HTR-8/SVneo (cell line): ENCODE results near the gene SNX25.

ENCODE experiments used
- DNase-seq: peaks from one replicate; pipeline ENCODE4 v3.0.0; 2011; ENCODE audit warnings: low spot score, mixed read lengths; ENCODE audit not compliant: insufficient read length
- FAIRE-seq: peaks from 2 replicates; lab custom pipeline; 2011; peaks lifted over from hg19 to GRCh38; lab: Jason Lieb, UNC

The SNX25 gene

DNA sequence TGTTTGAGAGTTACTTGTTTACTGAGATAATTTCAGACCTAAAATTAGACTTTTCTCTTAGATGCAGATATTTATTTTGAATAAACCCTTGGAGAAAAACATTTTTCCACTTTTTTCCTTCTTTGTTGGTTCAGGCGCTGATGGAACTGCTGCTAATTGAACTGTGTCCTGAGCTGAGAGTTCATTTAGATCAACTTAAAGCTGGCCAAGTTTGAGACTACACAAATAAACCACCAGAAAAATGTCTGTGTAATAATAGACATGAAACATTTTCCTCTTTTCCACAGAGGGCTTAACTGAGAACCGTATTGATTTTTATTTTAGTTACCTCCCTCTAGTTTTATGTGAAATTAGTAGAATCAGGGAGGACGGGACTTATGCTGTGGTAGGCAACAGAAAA lies 153.9 kb downstream of the SNX25 start:
- no peak for FAIRE-seq

DNA sequence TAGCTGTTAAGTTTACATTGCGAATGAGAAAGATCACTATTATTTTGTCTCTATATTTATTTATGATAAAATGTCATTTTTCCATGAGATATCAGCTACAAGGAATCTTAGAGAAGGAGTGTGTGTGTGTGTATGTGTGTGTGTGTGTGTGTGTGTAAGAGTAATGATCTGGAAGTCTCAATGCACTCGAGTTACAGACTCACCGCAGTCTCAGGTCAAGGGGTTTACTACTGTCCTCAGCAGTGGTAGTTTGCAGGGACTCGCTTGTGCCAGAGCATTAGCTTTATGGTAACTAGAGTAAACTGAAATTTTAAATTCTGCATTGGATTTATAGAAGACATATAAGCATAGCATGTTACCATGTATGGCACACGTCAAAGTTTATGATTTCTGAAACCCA lies 155.5 kb downstream of the SNX25 start:
- no peak for FAIRE-seq

More for the DNA sequence above, 153.9 kb downstream of the SNX25 start:
- no peak for DNase-seq

DNA sequence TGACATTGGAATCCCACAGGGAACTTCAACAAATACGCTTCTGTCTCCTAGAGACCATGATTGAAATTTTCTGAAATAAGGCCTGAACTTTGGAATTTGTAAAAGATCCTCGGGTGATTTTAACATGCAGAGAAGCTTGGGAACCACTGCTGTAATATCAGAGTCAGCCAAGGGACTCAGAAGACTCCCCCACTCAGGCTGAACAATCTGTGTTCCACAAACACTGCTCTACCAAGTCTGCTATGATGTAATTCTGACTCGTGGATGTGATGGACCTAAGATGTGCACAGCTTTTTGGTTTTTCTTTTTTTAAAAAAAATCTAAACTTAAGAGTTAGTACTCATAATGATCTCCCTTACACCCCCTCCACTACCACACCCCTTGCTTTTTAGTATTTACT lies 160.3 kb downstream of the SNX25 start:
- DNase-seq, result no peak
- FAIRE-seq, result no peak

More for the DNA sequence above, 155.5 kb downstream of the SNX25 start:
- no peak for DNase-seq

DNA sequence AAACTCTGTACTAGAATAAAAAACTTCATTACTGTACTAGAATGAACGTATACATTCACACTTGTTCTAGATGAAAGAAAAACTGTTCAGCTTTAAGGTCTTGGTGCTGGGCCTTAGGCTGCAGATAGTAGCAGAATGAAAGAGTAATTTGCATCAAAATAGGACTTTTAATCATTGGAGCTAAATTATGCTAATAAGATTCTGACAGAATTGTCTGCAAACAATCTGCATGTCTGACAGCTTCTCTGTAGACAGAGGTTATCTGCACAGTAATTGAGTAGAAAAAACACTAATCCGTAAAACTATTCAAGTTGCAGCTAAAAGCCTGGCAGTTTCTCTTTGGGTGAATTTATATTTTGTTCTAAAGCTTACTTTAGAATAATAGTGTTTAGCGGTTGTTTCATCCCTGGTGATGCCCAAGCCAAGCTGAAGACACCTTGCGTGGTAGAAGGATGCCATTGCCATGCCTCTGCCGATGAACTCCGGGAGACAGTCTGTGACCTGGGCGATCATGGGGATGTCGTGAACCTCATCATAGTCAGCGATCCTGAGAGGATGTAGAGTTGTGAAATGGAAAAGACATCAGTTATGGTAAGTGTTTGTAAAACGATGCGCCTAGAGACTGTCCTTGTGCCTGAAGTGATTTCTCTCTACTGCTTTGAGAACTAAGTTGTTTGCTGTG lies 161.0 kb downstream of the SNX25 start:
- no peak for FAIRE-seq
- no peak for DNase-seq

DNA sequence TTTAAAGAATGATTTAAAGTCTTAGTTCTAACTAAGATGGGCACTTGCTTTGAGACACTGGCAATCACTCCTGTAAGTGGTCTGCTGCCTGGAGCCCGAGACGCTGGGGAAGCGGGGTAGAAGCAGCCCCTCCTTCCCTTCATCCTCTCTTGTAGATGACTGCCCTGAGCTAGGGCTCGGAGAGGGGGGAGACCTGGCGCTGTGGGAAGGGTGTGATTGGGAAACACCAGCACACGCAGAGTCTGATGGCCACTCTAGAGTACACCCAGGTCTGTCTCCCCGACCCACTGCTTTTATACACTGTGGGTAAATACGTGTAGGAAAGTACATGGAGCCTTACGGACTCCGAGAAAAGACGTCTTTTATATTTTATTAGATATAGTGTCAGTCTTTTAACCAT lies 162.3 kb downstream of the SNX25 start:
- no peak for DNase-seq
- no peak for FAIRE-seq

DNA sequence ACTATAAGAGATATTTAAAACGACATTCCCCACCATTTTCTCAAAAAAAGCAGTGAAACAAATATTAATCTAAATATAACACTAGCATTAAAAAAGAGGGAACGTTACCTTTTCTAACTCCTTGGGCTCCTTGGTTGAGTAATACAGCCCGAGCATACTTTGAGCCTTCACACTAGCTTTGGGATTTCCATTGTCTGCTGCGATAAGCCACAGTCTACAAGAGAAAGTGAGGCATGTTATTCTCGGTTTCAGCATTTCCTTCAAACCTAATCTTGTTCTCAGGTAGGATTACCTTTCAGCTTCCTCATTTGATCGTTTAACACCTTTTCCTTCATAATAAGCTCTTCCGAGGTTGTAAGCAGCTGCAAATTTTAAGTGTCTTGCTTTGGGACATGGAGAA lies 164.6 kb downstream of the SNX25 start:
- no peak for DNase-seq
- no peak for FAIRE-seq

DNA sequence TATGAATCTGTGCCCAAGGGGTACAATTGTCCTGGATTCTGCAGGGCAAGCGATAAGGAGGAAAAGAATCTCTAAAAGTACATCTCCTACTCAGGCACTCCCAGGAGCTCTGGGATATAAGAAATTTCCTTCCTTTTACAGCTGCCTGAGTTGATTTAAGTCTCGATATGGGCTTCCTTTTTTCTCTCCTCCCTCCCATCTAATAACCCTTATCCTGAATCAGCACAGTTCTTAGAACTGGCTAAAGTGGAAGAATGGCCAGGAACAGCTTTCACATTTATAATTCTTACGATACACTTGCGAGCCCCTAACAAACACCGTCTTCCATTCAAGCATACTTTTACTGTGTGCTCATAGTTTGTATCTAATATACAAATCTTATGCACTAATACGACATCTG lies 165.2 kb downstream of the SNX25 start:
- FAIRE-seq (no peak), DNase-seq (no peak)

DNA sequence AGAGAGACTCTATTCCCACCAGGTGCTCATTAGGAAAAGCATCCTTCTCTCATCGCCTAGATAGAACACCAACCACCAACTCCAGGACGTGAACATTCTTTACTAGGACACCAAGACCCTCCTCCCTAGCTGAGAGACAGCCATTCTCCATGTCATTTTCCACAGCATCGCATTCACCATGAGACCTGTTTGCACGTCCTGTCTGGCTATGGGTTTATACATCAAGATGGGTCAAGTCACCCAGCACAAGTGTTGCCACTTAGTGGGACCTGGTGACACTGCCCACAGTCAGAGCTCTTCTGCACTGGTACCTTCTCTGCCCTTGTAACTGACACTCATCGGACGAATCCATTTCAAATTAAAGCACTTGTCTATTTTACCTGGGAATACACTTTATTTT lies 168.9 kb downstream of the SNX25 start:
- DNase-seq (no peak), FAIRE-seq (peak; percentile 33)

DNA sequence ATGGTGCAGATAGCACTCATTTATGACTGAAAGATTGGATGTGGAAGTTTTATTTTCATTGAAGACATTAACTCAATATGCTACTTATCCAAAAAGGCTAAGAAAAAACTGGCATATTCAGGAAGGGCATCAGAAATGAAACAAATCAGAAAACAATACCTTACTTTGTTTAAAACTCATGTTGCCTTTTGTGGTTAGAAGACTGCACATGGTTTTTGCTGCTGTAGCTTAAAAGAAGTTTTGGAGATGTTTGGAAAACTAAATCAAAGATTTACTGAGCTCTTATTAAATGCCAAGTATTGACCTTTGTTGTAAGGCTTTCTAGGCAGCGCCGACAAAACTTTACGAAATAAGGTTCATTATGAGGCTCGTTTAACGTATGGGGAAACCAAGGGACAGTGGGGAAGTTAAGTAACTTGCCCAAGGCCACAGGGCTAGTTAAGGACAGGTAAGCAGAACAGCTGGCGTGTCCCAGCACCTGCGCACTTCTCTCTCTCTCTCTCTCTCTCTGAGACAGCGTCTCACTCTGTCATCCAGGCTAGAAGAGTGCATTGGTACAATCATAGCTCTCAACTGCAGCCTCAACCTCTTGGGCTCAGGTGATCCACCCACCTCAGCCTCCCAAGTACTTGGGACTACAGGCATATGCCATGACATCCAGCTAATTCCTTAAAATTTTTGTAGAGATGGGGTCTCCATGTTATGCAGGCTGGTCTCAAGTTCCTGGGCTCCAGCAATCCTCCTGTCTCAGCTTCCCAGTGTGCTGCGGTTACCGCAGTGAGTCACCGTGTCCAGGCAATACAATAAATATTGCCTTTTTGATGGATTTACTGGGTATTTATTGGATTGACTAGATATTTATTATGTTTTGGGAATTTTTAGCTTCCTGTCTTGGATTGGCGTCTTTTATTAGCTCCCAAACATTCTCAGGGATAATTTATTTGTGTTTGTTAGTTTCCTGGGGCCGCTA lies 170.2 kb downstream of the SNX25 start:
- DNase-seq (peak; percentile 21), FAIRE-seq (peak; percentile 62)

DNA sequence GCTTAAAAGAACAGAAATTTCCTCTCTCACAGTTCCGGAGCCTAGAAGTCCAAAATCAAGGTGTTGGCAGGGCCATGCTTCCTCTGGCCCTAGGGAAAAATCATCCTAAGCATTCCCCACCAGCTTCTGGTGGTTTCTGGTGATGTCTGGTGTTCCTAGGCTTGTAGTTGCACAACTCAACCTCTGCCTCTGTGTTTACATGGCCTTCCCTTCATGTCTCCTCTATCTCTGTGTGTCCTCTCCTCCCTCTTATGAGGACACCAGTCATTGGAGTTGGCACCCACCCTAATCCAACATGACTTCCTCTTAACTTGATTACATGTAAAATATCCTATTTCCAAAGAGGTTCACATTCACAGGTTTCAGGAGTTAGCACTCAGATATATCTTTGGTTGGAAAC lies 170.9 kb downstream of the SNX25 start:
- no peak for DNase-seq
- no peak for FAIRE-seq

DNA sequence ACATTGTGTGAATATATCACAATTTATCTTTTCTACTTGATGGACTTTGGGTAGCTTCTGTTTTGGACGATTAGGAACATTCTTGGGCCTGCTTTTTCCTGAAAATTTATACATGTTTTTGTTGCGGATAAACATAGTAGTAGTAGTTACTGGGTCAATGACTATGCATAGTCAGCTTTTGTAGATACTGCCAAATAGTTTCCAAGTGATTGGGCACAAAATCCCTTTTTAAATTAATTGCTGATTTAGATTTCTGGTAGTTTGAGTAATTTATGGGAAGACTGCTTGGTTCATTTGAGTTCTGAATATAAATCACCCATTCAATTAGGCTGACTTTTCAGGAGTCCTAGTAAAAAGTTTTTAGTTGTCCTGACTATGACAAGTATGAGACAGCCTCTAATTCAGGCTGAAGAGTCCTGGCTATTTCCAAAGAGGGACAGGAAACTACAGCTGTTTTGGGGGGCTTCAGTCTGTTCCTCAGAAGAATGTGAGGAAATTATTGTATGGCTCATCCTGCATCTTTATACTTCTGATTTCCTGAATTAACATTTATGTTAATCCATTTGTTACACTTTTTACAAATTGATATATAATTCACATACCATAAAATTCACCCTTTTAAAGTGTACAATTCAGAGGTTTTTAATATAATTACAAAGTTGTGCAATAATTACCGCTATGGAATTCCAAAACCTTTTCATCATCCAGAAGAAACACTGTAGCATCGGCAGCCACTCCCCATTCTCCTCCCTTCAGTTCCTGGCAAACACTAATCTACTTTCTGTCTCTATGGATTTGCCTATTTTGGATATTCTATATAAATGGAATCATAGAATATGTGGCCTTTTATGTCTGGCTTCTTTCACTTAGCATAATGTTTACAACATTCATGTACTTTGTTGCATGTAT lies 172.1 kb downstream of the SNX25 start:
- FAIRE-seq (no peak), DNase-seq (no peak)

DNA sequence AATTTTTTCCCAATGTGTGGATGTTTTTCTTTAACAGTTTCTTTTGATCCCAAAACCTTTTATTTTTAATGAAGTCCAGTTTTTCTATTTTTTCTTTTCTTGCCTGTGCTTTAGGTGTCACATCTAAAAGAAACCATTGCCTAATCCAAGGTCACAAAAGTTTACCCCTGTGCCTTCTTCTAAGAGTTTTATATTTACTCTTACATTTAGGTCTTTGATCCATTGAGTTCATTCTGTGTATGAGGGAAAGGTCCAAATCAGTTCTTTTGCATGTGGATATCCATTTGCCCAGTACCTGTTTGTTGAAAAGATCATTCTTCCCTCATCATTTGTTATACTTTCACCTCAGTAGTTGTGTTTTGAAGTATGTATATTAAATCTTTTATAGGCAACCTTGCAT lies 173.4 kb downstream of the SNX25 start:
- FAIRE-seq, result no peak

DNA sequence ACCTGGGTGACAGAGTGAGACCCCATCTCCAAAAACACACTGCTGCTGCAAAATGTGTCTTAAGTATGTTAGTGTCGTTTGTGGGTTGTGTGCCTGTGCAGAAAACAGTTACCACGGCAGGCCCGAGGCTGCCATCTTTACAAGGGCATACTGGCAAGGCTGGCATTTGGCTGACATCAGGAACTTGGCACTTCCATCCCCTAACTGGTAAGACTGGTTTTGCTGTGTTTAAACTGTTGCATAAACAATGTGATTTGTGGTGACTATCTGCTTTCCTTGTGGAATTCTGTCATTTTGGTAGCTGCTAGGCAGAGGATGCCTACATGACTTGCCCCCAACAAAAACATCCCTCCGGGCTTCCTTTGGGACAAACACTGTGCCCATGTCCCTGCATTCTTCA lies 174.1 kb downstream of the SNX25 start:
- FAIRE-seq, result peak; percentile 40
- DNase-seq, result no peak

More for the DNA sequence above, 173.4 kb downstream of the SNX25 start:
- DNase-seq, result no peak

DNA sequence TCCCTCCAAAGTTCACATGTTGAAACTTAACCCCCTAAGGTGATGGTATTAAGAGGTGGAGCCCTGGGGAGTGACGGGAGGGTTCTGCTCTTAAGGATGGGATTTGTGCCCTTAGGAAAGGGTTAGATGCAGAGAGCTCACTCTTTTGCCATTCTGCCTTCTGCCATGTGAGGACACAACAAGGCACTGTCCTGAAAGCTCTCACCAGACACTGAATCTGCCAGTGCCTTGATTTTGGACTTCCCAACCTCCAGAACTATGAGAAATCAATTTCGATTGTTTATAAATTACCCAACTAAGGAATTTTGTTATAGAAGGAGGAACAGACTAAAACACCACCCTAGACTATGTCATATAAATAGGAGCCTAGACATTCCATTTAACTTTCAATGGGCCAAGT lies 174.7 kb downstream of the SNX25 start:
- FAIRE-seq, result no peak
- no peak for DNase-seq

DNA sequence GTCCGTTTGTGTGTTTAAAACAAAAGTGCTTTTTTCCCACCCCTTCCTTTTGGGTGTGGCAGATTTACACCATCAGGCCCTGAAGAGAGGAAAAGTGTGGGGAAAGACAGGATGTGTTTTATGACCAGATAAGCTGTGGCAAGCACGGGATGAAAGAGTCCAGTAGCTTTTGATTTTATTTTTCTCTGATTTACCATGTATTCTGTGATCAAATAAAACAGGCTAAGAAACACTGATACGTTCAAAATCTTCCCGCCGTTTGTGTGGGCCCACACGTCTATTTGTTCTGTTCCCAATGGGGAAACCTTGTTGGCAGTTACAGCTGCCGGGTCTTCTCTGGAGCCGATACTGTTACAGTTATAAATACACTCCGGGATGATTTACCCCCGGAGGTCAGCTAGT lies 175.5 kb downstream of the SNX25 start:
- FAIRE-seq, result no peak
- peak; percentile 31 for DNase-seq

DNA sequence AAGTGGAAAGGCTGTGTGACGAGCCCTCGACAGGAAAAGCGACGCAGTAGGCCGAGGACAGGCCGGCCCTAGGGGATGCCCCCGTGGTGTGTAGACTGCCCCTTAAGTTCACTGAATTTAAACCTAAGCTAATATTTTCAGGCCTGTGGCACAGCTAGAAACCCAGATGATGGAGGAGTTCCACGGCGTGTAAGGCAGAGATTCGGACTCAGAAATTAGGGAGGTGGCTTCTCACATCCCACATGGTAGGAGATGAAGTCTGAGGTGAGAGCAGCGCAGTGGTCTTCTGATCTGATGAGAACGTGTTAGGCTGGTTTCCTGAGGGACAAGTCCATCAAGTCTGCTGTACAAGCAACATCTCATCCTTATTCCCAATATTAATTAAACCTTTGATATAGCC lies 178.6 kb downstream of the SNX25 start:
- DNase-seq (no peak), FAIRE-seq (no peak)

DNA sequence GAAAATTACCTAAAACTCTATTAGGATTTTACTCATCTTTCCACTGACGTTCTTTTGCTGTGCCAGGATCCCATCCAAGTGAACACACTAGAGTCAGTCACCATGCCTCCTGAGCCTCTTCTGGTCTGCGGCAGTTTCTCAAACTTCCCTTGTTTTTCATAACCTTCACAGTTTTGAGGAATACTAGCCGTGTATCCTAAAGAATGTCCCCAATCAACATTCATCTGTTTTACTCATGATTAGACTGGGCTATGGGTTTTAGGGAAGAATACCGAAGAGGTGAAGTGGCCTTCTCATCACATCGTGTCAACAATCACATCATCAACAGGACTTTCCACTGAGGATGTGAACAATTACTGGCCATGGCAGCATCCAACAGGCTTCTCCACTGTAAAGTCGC lies 181.5 kb downstream of the SNX25 start:
- FAIRE-seq, result no peak
- no peak for DNase-seq

DNA sequence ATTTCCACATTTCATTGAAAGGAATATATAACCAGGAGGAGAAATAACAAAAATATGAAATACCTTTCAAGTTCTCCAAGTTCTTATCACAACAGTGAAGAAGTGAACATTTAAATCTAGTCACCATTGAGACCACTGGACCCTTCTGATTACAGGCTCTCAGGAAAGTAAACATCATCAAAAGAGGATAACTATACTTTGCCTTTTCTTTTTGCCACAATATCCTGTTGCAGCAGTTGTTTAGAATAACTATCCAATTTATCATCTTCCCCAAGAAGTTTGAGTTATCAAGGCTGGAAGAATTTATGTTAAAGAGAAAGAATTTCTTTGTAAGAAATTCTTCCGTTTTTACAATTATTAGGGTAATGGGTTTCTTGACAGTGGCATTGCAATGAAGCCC lies 182.8 kb downstream of the SNX25 start:
- no peak for DNase-seq

DNA sequence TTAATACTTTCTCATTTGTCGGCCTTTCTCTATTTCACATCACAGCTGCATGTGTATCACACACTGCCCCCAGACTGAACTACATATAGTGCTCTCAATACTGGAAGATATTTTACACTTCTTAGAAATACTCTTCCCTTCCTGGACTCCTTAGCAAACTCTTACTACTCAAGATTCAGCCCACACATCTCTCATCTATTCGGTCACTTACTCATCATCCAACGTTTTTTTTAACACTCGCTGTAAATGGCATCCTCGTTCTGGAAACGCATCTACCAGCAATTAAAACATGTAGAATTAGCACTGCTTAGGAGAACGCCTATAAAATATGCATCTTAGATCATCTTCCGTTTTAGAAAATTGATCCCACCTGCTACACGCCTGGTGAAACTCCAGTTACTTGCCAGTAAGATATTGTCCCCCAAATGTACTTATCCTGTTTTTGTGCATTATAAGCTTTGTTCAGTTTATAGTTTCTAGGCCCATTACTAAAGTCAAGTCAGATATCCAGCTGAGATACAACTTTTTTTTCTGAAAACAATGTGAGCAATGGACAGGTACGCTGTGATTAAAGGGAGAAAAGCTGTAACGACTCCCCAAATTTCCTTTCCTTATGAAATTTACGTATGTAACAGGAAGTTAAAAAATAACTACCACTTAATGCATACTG lies 185.3 kb downstream of the SNX25 start:
- FAIRE-seq (no peak), DNase-seq (no peak)

More for the DNA sequence above, 182.8 kb downstream of the SNX25 start:
- FAIRE-seq, result no peak
